Activated naive CD8-positive, alpha-beta T cell (primary cell): Measurements from ENCODE around the gene ILDR1.

Experiments used
- H3K27ac Mint-ChIP-seq: one replicate; pipeline ENCODE4 v1.8.0; 2021; ENCODE audit warnings: mixed read lengths
- H3K27me3 Mint-ChIP-seq: one replicate; pipeline ENCODE4 v1.8.0; 2021; ENCODE audit warnings: mixed read lengths
- H3K36me3 Mint-ChIP-seq: one replicate; pipeline ENCODE4 v1.8.0; 2021; ENCODE audit warnings: mixed read lengths
- H3K4me1 Mint-ChIP-seq: one replicate; pipeline ENCODE4 v1.8.0; 2021; ENCODE audit warnings: low read depth, mixed read lengths
- H3K4me3 Mint-ChIP-seq: one replicate; pipeline ENCODE4 v1.8.0; 2021; ENCODE audit warnings: mild to moderate bottlenecking, mixed read lengths
- H3K9me3 Mint-ChIP-seq: one replicate; pipeline ENCODE4 v1.8.0; 2021; ENCODE audit warnings: low read depth, mixed read lengths

ILDR1 gene

GRCh38 chr3:122004107-122004506 is 17.9 kb downstream of the ILDR1 start:
- H3K4me1 Mint-ChIP-seq, result no peaks in the 10 kb centered on the region
- H3K36me3 Mint-ChIP-seq, result no peaks in the 10 kb centered on the region
- peaks cover 11% of the 10 kb centered on the region for H3K27me3 Mint-ChIP-seq
- H3K27ac Mint-ChIP-seq, result no peak overlapping the region
- no peaks in the 10 kb centered on the region for H3K9me3 Mint-ChIP-seq
- H3K4me3 Mint-ChIP-seq, result no peak overlapping the region

DNA sequence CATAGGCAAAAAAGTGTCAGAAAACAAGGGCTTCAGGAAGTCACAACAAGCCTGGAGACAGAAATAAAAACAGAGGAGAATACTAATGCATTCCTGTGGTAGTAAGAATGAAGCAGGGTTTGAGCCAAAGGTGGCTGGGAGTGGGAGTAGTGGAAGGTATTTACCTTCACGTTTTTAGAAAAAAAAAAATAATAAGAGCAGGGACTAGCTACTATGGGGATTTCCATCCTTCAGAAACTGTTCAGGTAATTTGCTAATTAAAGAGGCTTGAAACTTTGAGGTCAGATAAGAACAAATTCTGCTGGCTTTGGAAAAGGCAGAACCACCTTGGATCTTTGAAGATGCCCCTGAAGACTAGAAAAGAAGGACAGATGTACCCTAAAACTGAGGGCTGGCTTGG is 18.4 kb downstream of the ILDR1 start:
- Mint-ChIP-seq H3K36me3 (no peaks in the 10 kb centered on the region), H3K9me3 (no peaks in the 10 kb centered on the region), H3K27ac (no peak overlapping the region), H3K4me3 (no peak overlapping the region), H3K4me1 (no peaks in the 10 kb centered on the region), H3K27me3 (peaks cover 11% of the 10 kb centered on the region)

- Mint-ChIP-seq H3K4me1 (no peaks in the 10 kb centered on the region), H3K27ac (no peak overlapping the region), H3K27me3 (peaks cover 12% of the 10 kb centered on the region), H3K36me3 (no peaks in the 10 kb centered on the region), H3K9me3 (no peaks in the 10 kb centered on the region), H3K4me3 (no peak overlapping the region)
These were observed 18.9 kb downstream of the ILDR1 start for GRCh38 chr3:122003112-122003511.

- H3K4me3 Mint-ChIP-seq, result no peak overlapping the region
- no peak overlapping the region for H3K27ac Mint-ChIP-seq
These were observed 19.4 kb downstream of the ILDR1 start for GRCh38 chr3:122002611-122003010.

GRCh38 chr3:122001892-122002291 is 20.2 kb downstream of the ILDR1 start:
- H3K27me3 Mint-ChIP-seq, result peaks cover 14% of the 10 kb centered on the region
- H3K36me3 Mint-ChIP-seq, result no peaks in the 10 kb centered on the region
- no peak overlapping the region for H3K27ac Mint-ChIP-seq
- no peaks in the 10 kb centered on the region for H3K9me3 Mint-ChIP-seq
- H3K4me1 Mint-ChIP-seq, result no peaks in the 10 kb centered on the region
- no peak overlapping the region for H3K4me3 Mint-ChIP-seq

More at GRCh38 chr3:122002611-122003010, 19.4 kb downstream of the ILDR1 start:
- Mint-ChIP-seq H3K36me3 (no peaks in the 10 kb centered on the region), H3K9me3 (no peaks in the 10 kb centered on the region), H3K27me3 (peaks cover 14% of the 10 kb centered on the region), H3K4me1 (no peaks in the 10 kb centered on the region)

DNA sequence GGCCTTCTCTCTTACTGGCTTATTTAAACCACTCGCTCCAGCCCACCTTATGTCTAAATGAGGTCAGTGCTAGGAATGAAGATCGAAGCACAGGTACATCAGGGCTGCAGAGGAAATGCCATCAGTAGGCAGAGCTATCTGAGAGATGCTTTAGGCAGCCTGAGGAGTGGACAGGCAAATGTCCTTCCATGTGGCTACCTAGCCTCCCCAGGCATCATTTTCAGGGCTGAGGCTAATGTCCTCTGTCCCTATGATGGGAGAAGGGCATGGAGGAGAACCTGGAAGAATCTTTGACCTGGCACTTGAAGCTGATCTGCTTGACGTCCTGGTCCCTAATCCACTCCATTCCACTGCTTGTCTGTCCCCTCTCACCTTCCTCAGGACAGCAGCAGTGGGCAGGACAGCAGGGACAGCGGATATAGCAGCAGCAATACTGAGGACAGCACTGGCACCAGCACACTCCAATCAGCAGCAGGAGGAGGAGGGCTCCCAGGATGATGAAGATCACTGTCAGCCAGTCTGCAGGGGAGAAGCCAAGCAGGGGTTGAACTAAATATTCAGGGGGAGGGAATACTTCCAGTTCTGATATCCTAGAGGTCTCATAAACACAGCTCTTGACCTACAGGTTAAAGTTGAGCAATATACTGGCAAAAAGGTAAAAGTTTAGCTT is 21.0 kb downstream of the ILDR1 start:
- H3K27ac Mint-ChIP-seq, result no peak overlapping the region
- no peaks in the 10 kb centered on the region for H3K4me1 Mint-ChIP-seq
- no peaks in the 10 kb centered on the region for H3K9me3 Mint-ChIP-seq
- H3K4me3 Mint-ChIP-seq, result no peak overlapping the region
- peaks cover 14% of the 10 kb centered on the region for H3K27me3 Mint-ChIP-seq
- no peaks in the 10 kb centered on the region for H3K36me3 Mint-ChIP-seq

- Mint-ChIP-seq H3K27me3 (peaks cover 14% of the 10 kb centered on the region), H3K9me3 (no peaks in the 10 kb centered on the region), H3K36me3 (no peaks in the 10 kb centered on the region), H3K4me3 (no peak overlapping the region), H3K27ac (no peak overlapping the region), H3K4me1 (peaks cover 1% of the 10 kb centered on the region)
These were observed 22.1 kb downstream of the ILDR1 start for GRCh38 chr3:121999931-122000330.

DNA sequence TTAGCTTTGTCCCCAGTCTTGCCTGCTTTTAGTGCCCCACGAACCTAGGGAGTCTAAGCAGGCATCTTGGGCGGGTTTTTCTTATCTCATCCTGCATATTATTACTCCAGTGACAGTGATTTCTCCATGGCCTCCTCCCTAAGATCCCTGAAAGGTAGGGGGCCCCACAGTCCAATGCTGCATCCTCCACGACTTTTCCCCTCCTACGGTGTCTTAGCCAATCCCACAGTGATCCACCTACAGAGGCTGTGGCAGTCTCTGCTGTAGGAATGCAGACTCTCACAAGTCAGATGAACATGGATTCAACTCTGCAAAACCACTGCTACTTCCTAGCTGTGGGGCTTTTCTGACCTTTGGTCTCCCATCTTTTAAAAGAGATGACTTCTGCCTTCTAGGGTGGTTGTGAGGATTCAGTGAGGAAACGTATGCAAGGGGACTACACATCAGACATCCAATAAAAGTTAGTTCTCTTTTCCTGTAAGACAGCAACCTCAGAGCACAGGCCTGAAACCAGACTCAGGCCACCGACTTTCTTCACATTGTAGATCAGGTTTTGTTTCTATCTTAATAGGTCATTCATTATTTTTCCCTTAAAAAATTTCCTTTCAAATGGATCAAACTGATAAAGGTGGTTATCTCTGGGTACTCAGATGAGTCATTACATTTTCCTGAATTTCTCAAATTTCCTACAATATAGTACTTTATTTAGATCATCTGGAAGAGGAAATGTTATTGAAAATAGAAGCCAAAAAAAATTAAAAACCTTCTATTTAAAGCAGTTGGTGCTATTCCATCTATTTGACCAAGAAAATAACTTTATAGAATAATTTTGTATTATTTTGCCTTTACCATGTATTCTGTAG is 23.2 kb downstream of the ILDR1 start:
- no peaks in the 10 kb centered on the region for H3K36me3 Mint-ChIP-seq
- peaks cover 13% of the 10 kb centered on the region for H3K27me3 Mint-ChIP-seq
- no peak overlapping the region for H3K27ac Mint-ChIP-seq
- H3K4me3 Mint-ChIP-seq, result no peak overlapping the region
- peaks cover 1% of the 10 kb centered on the region for H3K4me1 Mint-ChIP-seq
- no peaks in the 10 kb centered on the region for H3K9me3 Mint-ChIP-seq

DNA sequence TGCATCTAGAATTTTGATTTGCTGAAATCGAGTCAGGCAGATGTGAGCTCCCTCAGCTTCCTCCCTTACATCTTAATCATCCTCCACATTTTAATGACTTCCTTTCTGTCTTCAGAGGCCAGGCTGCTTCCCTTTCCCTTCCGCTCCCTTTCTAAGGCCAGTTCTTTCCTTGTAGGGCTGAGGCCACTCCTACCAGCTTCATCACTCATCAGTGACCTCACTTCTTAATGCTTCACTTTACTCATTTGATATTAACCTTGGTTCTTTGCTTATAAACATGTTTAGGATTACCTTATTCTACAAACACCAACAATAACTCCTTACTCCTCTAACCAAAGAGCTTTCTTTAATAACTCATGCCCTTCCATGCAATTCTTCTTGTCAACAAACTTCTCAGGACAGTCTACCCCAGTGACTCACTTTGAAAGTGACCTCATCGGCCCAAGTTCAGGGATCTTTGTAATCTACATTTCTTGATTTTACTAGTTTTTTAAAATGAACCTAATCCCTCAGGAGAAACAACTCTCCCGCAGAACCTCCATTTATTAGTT is 23.9 kb downstream of the ILDR1 start:
- peaks cover 1% of the 10 kb centered on the region for H3K4me1 Mint-ChIP-seq
- no peak overlapping the region for H3K27ac Mint-ChIP-seq
- H3K27me3 Mint-ChIP-seq, result peaks cover 9% of the 10 kb centered on the region
- no peaks in the 10 kb centered on the region for H3K9me3 Mint-ChIP-seq
- no peaks in the 10 kb centered on the region for H3K36me3 Mint-ChIP-seq
- no peak overlapping the region for H3K4me3 Mint-ChIP-seq

- Mint-ChIP-seq H3K4me1 (peaks cover 1% of the 10 kb centered on the region), H3K36me3 (no peaks in the 10 kb centered on the region), H3K9me3 (no peaks in the 10 kb centered on the region), H3K27me3 (peaks cover 6% of the 10 kb centered on the region), H3K4me3 (no peak overlapping the region), H3K27ac (no peak overlapping the region)
These were observed 24.7 kb downstream of the ILDR1 start for GRCh38 chr3:121997372-121997771.

DNA sequence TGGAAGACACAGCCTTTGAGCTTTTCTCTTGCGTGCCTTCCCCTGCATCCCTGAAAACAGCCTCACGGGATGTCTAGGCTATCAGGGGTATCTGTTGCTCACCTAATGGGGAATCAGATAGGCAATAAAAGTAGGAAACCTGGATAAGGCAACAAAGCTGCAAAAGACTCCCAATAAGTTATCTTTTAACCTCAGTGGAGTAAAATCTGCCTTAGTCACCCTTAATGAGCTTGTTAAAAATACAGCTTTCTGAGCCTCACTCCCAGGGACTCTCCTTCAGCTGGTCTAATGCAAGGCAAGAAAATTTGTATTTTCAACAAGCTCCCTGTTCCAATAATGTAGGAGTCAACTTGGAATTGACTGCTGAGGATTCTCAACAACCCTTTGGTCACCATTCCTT is 25.6 kb downstream of the ILDR1 start:
- peaks cover 1% of the 10 kb centered on the region for H3K4me1 Mint-ChIP-seq
- H3K27me3 Mint-ChIP-seq, result peaks cover 6% of the 10 kb centered on the region
- no peak overlapping the region for H3K27ac Mint-ChIP-seq
- H3K4me3 Mint-ChIP-seq, result no peak overlapping the region
- H3K9me3 Mint-ChIP-seq, result no peaks in the 10 kb centered on the region
- no peaks in the 10 kb centered on the region for H3K36me3 Mint-ChIP-seq

DNA sequence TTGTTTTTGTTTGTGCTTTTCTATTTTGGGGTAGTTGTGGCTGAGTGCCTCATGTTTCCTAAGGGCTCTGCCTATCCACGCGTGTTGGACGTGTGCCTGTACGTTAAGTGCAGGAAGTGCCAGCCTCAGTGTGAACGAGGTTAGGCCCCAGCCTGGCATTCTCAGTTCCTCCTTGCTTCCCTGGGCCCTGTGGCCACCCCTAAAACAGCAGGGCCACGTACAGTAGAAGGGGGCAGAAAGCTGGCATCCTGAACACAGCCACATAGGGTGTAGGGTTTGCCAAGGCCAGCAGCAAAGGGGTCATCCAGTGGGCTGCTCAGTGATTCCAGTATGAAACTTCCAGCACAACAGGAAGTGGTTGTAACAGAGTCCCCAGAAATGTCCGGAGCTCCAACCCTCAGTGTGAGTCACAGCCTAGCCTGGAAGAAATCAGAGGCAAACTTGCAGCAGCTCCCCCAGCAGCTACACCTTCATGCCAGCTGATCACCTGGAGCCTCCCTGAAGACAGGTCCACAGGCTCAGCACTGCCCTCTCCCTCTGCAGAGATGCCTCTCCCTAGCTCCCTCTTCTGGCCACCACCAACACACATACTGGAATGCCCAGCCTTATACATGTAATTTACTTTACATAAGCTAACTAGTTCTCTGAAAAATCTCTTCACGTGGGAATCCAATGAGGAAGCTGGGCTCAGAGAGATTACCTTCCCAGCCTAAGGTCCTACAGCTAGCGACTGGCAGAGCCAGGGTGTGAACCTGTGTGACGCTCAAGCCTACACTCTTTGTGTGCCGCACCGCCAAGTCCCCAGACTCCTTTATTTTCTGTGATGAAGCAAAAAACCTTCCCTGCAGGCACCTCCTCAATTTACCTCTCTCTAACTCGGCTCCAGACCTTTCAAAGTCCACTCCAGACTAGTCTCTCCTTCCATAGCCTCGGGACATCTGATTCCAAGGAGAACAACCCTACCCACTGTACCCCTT is 26.6 kb downstream of the ILDR1 start:
- no peak overlapping the region for H3K4me3 Mint-ChIP-seq
- no peaks in the 10 kb centered on the region for H3K36me3 Mint-ChIP-seq
- no peaks in the 10 kb centered on the region for H3K9me3 Mint-ChIP-seq
- no peak overlapping the region for H3K27ac Mint-ChIP-seq
- peaks cover 1% of the 10 kb centered on the region for H3K4me1 Mint-ChIP-seq
- H3K27me3 Mint-ChIP-seq, result peaks cover 4% of the 10 kb centered on the region

- H3K4me1 Mint-ChIP-seq, result peaks cover 1% of the 10 kb centered on the region
- no peak overlapping the region for H3K27ac Mint-ChIP-seq
- no peak overlapping the region for H3K4me3 Mint-ChIP-seq
- H3K27me3 Mint-ChIP-seq, result peaks cover 4% of the 10 kb centered on the region
- no peaks in the 10 kb centered on the region for H3K9me3 Mint-ChIP-seq
- H3K36me3 Mint-ChIP-seq, result no peaks in the 10 kb centered on the region
These were observed 27.5 kb downstream of the ILDR1 start for GRCh38 chr3:121994551-121994950.
